Mesendoderm (in vitro differentiated cells): ENCODE measurements around the gene KIF3A.

Source experiments
- DNase-seq: peaks from one replicate; pipeline ENCODE4 v3.0.0; 2013
- H2AK5ac ChIP-seq: 2 replicates; pipeline ENCODE4 v1.6.1; 2013; ENCODE audit warnings: low read length, inconsistent platforms
- H2BK120ac ChIP-seq: 2 replicates; pipeline ENCODE4 v1.6.1; 2013; ENCODE audit warnings: low read depth, mild to moderate bottlenecking, low read length, moderate library complexity, mixed read lengths
- H2BK15ac ChIP-seq: replicated peaks from 2 replicates; pipeline ENCODE4 v1.6.1; 2013; ENCODE audit warnings: low read depth, mild to moderate bottlenecking, moderate library complexity
- H2BK5ac ChIP-seq: 2 replicates; pipeline ENCODE4 v1.6.1; 2013; ENCODE audit warnings: low read length, inconsistent platforms
- H3K18ac ChIP-seq: 2 replicates; pipeline ENCODE4 v1.6.1; 2013; ENCODE audit warnings: mild to moderate bottlenecking, low read length, mixed read lengths
- H3K23ac ChIP-seq: one replicate; pipeline ENCODE4 v1.6.1; 2013; ENCODE audit warnings: low read length
- H3K27ac ChIP-seq: 2 replicates; pipeline ENCODE4 v1.5.1; 2013; ENCODE audit warnings: low read depth, mild to moderate bottlenecking, inconsistent platforms, low read length, moderate library complexity
- H3K27me3 ChIP-seq: 2 replicates; pipeline ENCODE4 v1.6.1; 2013; ENCODE audit warnings: low read length, control low read depth, mild to moderate bottlenecking, inconsistent platforms; ENCODE audit not compliant: insufficient read depth, poor library complexity
- H3K36me3 ChIP-seq: 2 replicates; pipeline ENCODE4 v1.6.1; 2013; ENCODE audit warnings: low read length, inconsistent platforms; ENCODE audit not compliant: control insufficient read depth, insufficient read depth
- H3K4ac ChIP-seq: one replicate; pipeline ENCODE4 v1.6.1; 2013; ENCODE audit warnings: low read depth, mild to moderate bottlenecking, low read length, moderate library complexity
- H3K4me1 ChIP-seq: 2 replicates; pipeline ENCODE4 v1.6.1; 2013; ENCODE audit warnings: low read depth, low read length, inconsistent platforms; ENCODE audit not compliant: control insufficient read depth
- H3K4me2 ChIP-seq: 2 replicates; pipeline ENCODE4 v1.6.1; 2013; ENCODE audit warnings: low read length
- H3K4me3 ChIP-seq: 2 replicates; pipeline ENCODE4 v1.5.1; 2013; ENCODE audit warnings: mild to moderate bottlenecking, low read length
- H3K56ac ChIP-seq: one replicate; pipeline ENCODE4 v1.6.1; 2013; ENCODE audit warnings: low read length
- H3K79me1 ChIP-seq: 2 replicates; pipeline ENCODE4 v1.6.1; 2013; ENCODE audit warnings: low read length, inconsistent platforms
- H3K79me2 ChIP-seq: 2 replicates; pipeline ENCODE4 v1.6.1; 2013; ENCODE audit warnings: mild to moderate bottlenecking, low read length; ENCODE audit not compliant: control insufficient read depth, insufficient read depth
- H3K9ac ChIP-seq: 2 replicates; pipeline ENCODE4 v1.6.1; 2013; ENCODE audit warnings: low read length, inconsistent platforms
- H4K5ac ChIP-seq: one replicate; pipeline ENCODE4 v1.6.1; 2013; ENCODE audit warnings: low read length
- H4K8ac ChIP-seq: one replicate; pipeline ENCODE4 v1.6.1; 2013; ENCODE audit warnings: low read depth, mild to moderate bottlenecking, control low read depth, low read length, moderate library complexity
- WGBS: extraction: QIAGEN DNeasy Blood & Tissue Kit; methylation state at CpG from one replicate; pipeline ENCODE4 v1.1.7; 2013; ENCODE audit warnings: low lambda C conversion rate, missing lambda C conversion rate; ENCODE audit not compliant: insufficient coverage; ENCODE audit errors: extremely low coverage; 5-methylcytosine and 5-hydroxymethylcytosine counted together

Gene KIF3A

GRCh38 chr5:132765311-132766019, 28.1 kb upstream of the KIF3A start:
- Histone ChIP-seq H3K18ac (no peak overlapping the region), H3K4me2 (no peak overlapping the region), H3K79me1 (no peaks in the 10 kb centered on the region), H3K23ac (no peak overlapping the region), H3K56ac (no peak overlapping the region), H4K5ac (no peak overlapping the region), H3K4ac (no peak overlapping the region), H2BK15ac (no peak overlapping the region), H3K36me3 (no peaks in the 10 kb centered on the region), H2BK120ac (no peak overlapping the region), H3K27ac (no peak overlapping the region), H2AK5ac (no peak overlapping the region), H4K8ac (no peak overlapping the region), H2BK5ac (no peak overlapping the region), H3K79me2 (no peaks in the 10 kb centered on the region), H3K4me3 (no peak overlapping the region), H3K27me3 (no peaks in the 10 kb centered on the region), H3K9ac (no peak overlapping the region), H3K4me1 (no peaks in the 10 kb centered on the region)
- no CpG with 5 or more reads among the region's 12 CpGs for WGBS
- no peak for DNase-seq

- no peak overlapping the region for H3K23ac ChIP-seq
- no CpG with 5 or more reads among the region's 7 CpGs for whole genome bisulfite sequencing
- H3K56ac ChIP-seq = no peak overlapping the region
- no peaks in the 10 kb centered on the region for H3K4me1 ChIP-seq
- no peak overlapping the region for H3K27ac ChIP-seq
- H2BK5ac ChIP-seq = no peak overlapping the region
- no peak for DNase-seq
- no peak overlapping the region for H3K18ac ChIP-seq
- no peak overlapping the region for H3K4me3 ChIP-seq
- no peak overlapping the region for H3K4me2 ChIP-seq
- H4K5ac ChIP-seq = no peak overlapping the region
- no peak overlapping the region for H3K9ac ChIP-seq
- no peak overlapping the region for H2BK15ac ChIP-seq
- H2BK120ac ChIP-seq = no peak overlapping the region
- H2AK5ac ChIP-seq = no peak overlapping the region
- H3K79me1 ChIP-seq = no peaks in the 10 kb centered on the region
- no peaks in the 10 kb centered on the region for H3K27me3 ChIP-seq
- no peak overlapping the region for H4K8ac ChIP-seq
- H3K36me3 ChIP-seq = no peaks in the 10 kb centered on the region
- no peaks in the 10 kb centered on the region for H3K79me2 ChIP-seq
- H3K4ac ChIP-seq = no peak overlapping the region
These were observed 27.4 kb upstream of the KIF3A start for GRCh38 chr5:132764671-132765238.

GRCh38 chr5:132764051-132764450, 26.7 kb upstream of the KIF3A start:
- no peak for DNase-seq
- no peaks in the 10 kb centered on the region for H3K79me2 ChIP-seq
- no peaks in the 10 kb centered on the region for H3K36me3 ChIP-seq
- H2BK15ac ChIP-seq = no peak overlapping the region
- H3K4me3 ChIP-seq = no peak overlapping the region
- H2BK120ac ChIP-seq = no peak overlapping the region
- no peak overlapping the region for H3K56ac ChIP-seq
- H3K18ac ChIP-seq = no peak overlapping the region
- no peak overlapping the region for H4K8ac ChIP-seq
- WGBS = no CpG with 5 or more reads among the region's 10 CpGs
- H3K23ac ChIP-seq = no peak overlapping the region
- no peaks in the 10 kb centered on the region for H3K27me3 ChIP-seq
- no peak overlapping the region for H3K4me2 ChIP-seq
- no peak overlapping the region for H2AK5ac ChIP-seq
- no peak overlapping the region for H3K9ac ChIP-seq
- H3K4ac ChIP-seq = no peak overlapping the region
- no peak overlapping the region for H4K5ac ChIP-seq
- no peak overlapping the region for H3K27ac ChIP-seq
- H3K79me1 ChIP-seq = no peaks in the 10 kb centered on the region
- H2BK5ac ChIP-seq = no peak overlapping the region
- no peaks in the 10 kb centered on the region for H3K4me1 ChIP-seq

GRCh38 chr5:132763181-132764036, 26.1 kb upstream of the KIF3A start:
- no peak overlapping the region for H4K5ac ChIP-seq
- H3K56ac ChIP-seq = no peak overlapping the region
- H3K4me2 ChIP-seq = no peak overlapping the region
- no peaks in the 10 kb centered on the region for H3K79me2 ChIP-seq
- no CpG with 5 or more reads among the region's 17 CpGs for WGBS
- no peak overlapping the region for H3K23ac ChIP-seq
- H2BK120ac ChIP-seq = no peak overlapping the region
- H3K36me3 ChIP-seq = no peaks in the 10 kb centered on the region
- no peak overlapping the region for H3K27ac ChIP-seq
- no peaks in the 10 kb centered on the region for H3K27me3 ChIP-seq
- no peak overlapping the region for H2AK5ac ChIP-seq
- no peak overlapping the region for H3K4ac ChIP-seq
- H4K8ac ChIP-seq = no peak overlapping the region
- H3K79me1 ChIP-seq = no peaks in the 10 kb centered on the region
- H3K4me3 ChIP-seq = no peak overlapping the region
- H3K4me1 ChIP-seq = no peaks in the 10 kb centered on the region
- H2BK15ac ChIP-seq = no peak overlapping the region
- H2BK5ac ChIP-seq = no peak overlapping the region
- DNase-seq = no peak
- H3K9ac ChIP-seq = no peak overlapping the region
- H3K18ac ChIP-seq = no peak overlapping the region

- H3K36me3 ChIP-seq = no peaks in the 10 kb centered on the region
These were observed 25.1 kb upstream of the KIF3A start for GRCh38 chr5:132762246-132763000.

More at GRCh38 chr5:132762246-132763000, 25.1 kb upstream of the KIF3A start:
- Histone ChIP-seq H3K4ac (no peak overlapping the region), H2AK5ac (no peak overlapping the region), H3K56ac (no peak overlapping the region), H3K4me1 (no peaks in the 10 kb centered on the region), H3K4me2 (no peak overlapping the region), H3K4me3 (no peak overlapping the region), H3K9ac (no peak overlapping the region), H3K27me3 (no peaks in the 10 kb centered on the region), H3K27ac (no peak overlapping the region), H4K8ac (no peak overlapping the region), H3K18ac (no peak overlapping the region), H4K5ac (no peak overlapping the region), H3K79me2 (no peaks in the 10 kb centered on the region), H3K23ac (no peak overlapping the region), H2BK15ac (no peak overlapping the region), H3K79me1 (no peaks in the 10 kb centered on the region), H2BK120ac (no peak overlapping the region), H2BK5ac (no peak overlapping the region)
- DNase-seq = no peak
- no CpG with 5 or more reads among the region's 11 CpGs for WGBS
